Fibroblast of lung (primary cell): Measurements from ENCODE around the gene PTCH2.

Experiments used
- CTCF ChIP-seq, 2 donors: IDR thresholded peaks in 1 of 2; conservative IDR thresholded peaks in 1 of 2; 1 replicate in 1 of 2; 2 replicates in 1 of 2; pipeline ENCODE4 v1.5.1; 2011 to 2012; ENCODE audit warnings: low read length in 2 of 2, control low read depth in 1 of 2, inconsistent platforms in 1 of 2, low read depth in 1 of 2, mild to moderate bottlenecking in 1 of 2
- EZH2 ChIP-seq: IDR thresholded peaks from 2 replicates; pipeline ENCODE4 v1.5.1; 2012; ENCODE audit warnings: low read length, control low read depth, mild to moderate bottlenecking; ENCODE audit errors: missing control alignments

GRCh38 chr1:44847845-44848244 lies 4.8 kb upstream of the PTCH2 start:
- TF ChIP-seq CTCF (conservative IDR thresholded peaks at IDR 0.05 in 1 of 2, IDR thresholded peaks at IDR 0.05 in 1 of 2; ENCODE audit: low read depth in 1 of 2, low read length in 2 of 2): no peak
- TF ChIP-seq EZH2: no peak
